ENCODE data around the gene TUBGCP2.

TUBGCP2 gene

DNA sequence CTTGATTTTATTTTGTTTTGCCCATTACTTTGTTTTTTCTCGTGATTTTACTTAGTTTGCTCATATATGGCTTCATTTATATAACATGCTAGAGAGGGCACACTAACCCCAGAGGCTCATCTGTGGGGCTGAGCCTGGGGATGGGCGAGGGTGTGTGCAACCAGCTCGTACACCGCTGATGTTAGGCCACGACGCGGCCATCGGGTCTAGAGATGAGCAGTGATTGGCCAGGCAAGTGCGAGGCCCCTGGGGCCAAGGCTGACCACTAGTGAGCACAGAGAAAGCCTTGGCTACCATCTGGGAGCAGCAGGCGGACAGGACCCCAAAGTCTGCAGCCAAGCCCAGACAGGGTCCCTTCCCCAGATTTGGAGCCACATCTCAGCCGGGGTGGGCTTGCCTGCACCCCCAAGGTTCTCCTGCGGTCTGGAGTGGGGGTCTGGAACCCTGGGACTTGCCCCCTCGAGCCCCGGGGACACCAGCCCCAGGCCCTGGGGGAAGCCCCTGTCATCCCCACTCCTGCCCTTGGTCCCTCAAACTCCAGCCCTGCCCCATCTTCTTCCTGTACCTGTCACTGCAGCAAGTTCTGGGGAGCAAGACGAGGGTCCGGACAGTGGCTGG lies 45.4 kb upstream of the TUBGCP2 start:
- DNase-seq (ENCODE audit: low read depth) = no peak
- TF ChIP-seq CTCF (IDR thresholded peaks at IDR 0.05; ENCODE audit: low read length, missing control alignments) = no peak

GRCh38 chr10:133353202-133353959 lies 44.7 kb upstream of the TUBGCP2 start:
- no peak for DNase-seq (ENCODE audit: low read depth)
- no peak overlapping the region for H3K4me3 ChIP-seq (replicated peaks; ENCODE audit: low read depth, low read length)
- TF ChIP-seq CTCF (IDR thresholded peaks at IDR 0.05; ENCODE audit: low read length, missing control alignments) = no peak

More for the DNA sequence above, 45.4 kb upstream of the TUBGCP2 start:
- H3K4me3 ChIP-seq (replicated peaks; ENCODE audit: low read depth, low read length) = no peak overlapping the region

- no peak for DNase-seq (ENCODE audit: low read depth)
- no peak for TF ChIP-seq CTCF (IDR thresholded peaks at IDR 0.05; ENCODE audit: low read length, missing control alignments)
- no peak overlapping the region for H3K4me3 ChIP-seq (replicated peaks; ENCODE audit: low read depth, low read length)
These were observed 43.0 kb upstream of the TUBGCP2 start for GRCh38 chr10:133351408-133352318.

GRCh38 chr10:133350950-133351329 lies 42.3 kb upstream of the TUBGCP2 start:
- no peak for DNase-seq (ENCODE audit: low read depth)
- no peak overlapping the region for H3K4me3 ChIP-seq (replicated peaks; ENCODE audit: low read depth, low read length)
- TF ChIP-seq CTCF (IDR thresholded peaks at IDR 0.05; ENCODE audit: low read length, missing control alignments) = no peak

- no peak for TF ChIP-seq CTCF (IDR thresholded peaks at IDR 0.05; ENCODE audit: low read length, missing control alignments)
- H3K4me3 ChIP-seq (replicated peaks; ENCODE audit: low read depth, low read length) = no peak overlapping the region
- DNase-seq (ENCODE audit: low read depth) = no peak
These were observed 41.7 kb upstream of the TUBGCP2 start for GRCh38 chr10:133350283-133350949.

DNA sequence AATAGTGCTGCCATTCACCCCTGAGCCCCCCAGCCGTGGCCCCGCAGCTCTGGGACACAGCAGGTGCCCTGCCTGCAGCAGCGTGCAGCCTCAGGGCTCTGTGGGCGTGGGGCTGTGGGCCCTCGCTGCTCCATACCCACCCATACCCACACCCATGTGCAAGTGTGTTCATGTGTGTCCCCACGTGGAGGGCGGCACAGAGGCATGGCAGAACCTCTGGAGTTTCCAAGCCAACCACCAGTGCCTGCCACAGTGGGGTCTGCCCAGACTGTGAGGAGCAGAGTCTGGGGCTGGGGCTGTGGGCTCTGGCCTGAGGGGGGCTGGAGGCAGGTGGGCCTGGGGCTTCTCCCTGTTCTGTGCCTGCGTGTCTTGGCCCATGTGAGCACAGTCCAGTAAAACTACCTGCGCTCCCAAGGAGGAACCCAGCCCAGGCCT lies 40.9 kb upstream of the TUBGCP2 start:
- no peak for DNase-seq (ENCODE audit: low read depth)
- H3K4me3 ChIP-seq (replicated peaks; ENCODE audit: low read depth, low read length) = no peak overlapping the region
- TF ChIP-seq CTCF (IDR thresholded peaks at IDR 0.05; ENCODE audit: low read length, missing control alignments) = no peak
